Right renal cortex interstitium (tissue), 3 donors: ENCODE results near the gene GPS1. TPM values are rescaled to one million over a fixed set of nuclear protein-coding genes. Genes with fewer than 3 reads are reported as not detected.

Experiments used
- DNase-seq, 3 donors: peaks; one replicate each; pipeline ENCODE4 v3.0.0-alpha.2; 2013; ENCODE audit warnings: low read depth in 3 of 3, low spot score in 2 of 3
- polyA plus RNA-seq, 3 donors: library from polyadenylated mRNA; unstranded; fragments of 120-200 nt; gene quantifications; one replicate each; pipeline ENCODE4 v1.2.1, GENCODE V29; 2013; ENCODE audit not compliant: insufficient read length in 3 of 3

GPS1 gene
- polyA plus RNA-seq, 3 donors, result 96.7 to 104 (median 103) TPM

GRCh38 chr17:82041144-82041814 lies 10.4 kb upstream of the GPS1 start:
- no peak for DNase-seq

GRCh38 chr17:82042649-82043048 lies 9.0 kb upstream of the GPS1 start:
- no peak for DNase-seq

GRCh38 chr17:82043507-82043906 lies 8.2 kb upstream of the GPS1 start:
- DNase-seq, result no peak

GRCh38 chr17:82045936-82046484 lies 5.7 kb upstream of the GPS1 start:
- no peak for DNase-seq

GRCh38 chr17:82046903-82047302 lies 4.8 kb upstream of the GPS1 start:
- DNase-seq, result no peak

GRCh38 chr17:82047379-82047778 lies 4.3 kb upstream of the GPS1 start:
- DNase-seq, result no peak

- DNase-seq, result no peak
Measured at GRCh38 chr17:82047914-82048570, 3.7 kb upstream of the GPS1 start.

- DNase-seq, result no peak
Measured at GRCh38 chr17:82048571-82048971, 3.1 kb upstream of the GPS1 start.

GRCh38 chr17:82049106-82049505 lies 2.6 kb upstream of the GPS1 start:
- DNase-seq, result no peak

- no peak for DNase-seq
Measured at GRCh38 chr17:82049521-82049971, 2.2 kb upstream of the GPS1 start.

- DNase-seq, result no peak
Measured at GRCh38 chr17:82050152-82050760, 1.4 kb upstream of the GPS1 start.

- no peak for DNase-seq
Measured at GRCh38 chr17:82050761-82051641, 697 bp upstream of the GPS1 start.

- no peak for DNase-seq
Measured at GRCh38 chr17:82052638-82053059, 951 bp downstream of the GPS1 start.

GRCh38 chr17:82053130-82053529 lies 1.4 kb downstream of the GPS1 start:
- DNase-seq, result no peak

- no peak for DNase-seq
Measured at GRCh38 chr17:82053556-82054263, 2.0 kb downstream of the GPS1 start.

GRCh38 chr17:82054351-82055022 lies 2.8 kb downstream of the GPS1 start:
- no peak for DNase-seq

- DNase-seq, result no peak
Measured at GRCh38 chr17:82055023-82055964, 3.6 kb downstream of the GPS1 start.

- no peak for DNase-seq
Measured at GRCh38 chr17:82055965-82056728, 4.4 kb downstream of the GPS1 start.
